WI38 (cell line): ENCODE data around the gene SENP5.

Source experiments
- H3K4me3 ChIP-seq: 2 replicates; pipeline ENCODE4 v1.5.1; 2011; ENCODE audit warnings: low read depth, mild to moderate bottlenecking, control low read depth, low read length
- TF ChIP-seq, protein P1 (sequence below): IDR thresholded peaks from 2 replicates; pipeline ENCODE4 v1.5.1; 2012; ENCODE audit warnings: low read depth, mild to moderate bottlenecking, control low read depth, low read length

SENP5 gene

DNA sequence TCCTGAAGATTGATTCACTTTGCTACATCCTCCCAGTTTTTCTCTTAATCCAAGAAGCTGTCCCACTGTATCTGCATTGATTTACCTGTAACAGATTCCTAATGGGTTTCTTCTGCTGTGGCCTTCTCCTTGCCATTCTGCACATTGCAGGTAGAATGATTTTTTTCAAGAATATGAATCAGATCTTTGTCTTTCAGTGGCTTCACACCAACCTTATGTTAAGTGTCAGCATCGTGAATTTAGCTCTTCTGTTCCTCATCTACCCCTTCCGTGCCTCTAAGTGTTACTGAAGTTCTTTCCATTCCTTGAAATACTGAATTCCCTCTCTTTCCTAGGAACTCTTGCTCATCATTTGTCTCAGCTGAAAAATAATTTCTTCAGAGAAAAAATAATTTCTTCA, 7.5 kb downstream of the SENP5 start:
- no peak overlapping the region for H3K4me3 ChIP-seq
- TF ChIP-seq, protein P1, sequence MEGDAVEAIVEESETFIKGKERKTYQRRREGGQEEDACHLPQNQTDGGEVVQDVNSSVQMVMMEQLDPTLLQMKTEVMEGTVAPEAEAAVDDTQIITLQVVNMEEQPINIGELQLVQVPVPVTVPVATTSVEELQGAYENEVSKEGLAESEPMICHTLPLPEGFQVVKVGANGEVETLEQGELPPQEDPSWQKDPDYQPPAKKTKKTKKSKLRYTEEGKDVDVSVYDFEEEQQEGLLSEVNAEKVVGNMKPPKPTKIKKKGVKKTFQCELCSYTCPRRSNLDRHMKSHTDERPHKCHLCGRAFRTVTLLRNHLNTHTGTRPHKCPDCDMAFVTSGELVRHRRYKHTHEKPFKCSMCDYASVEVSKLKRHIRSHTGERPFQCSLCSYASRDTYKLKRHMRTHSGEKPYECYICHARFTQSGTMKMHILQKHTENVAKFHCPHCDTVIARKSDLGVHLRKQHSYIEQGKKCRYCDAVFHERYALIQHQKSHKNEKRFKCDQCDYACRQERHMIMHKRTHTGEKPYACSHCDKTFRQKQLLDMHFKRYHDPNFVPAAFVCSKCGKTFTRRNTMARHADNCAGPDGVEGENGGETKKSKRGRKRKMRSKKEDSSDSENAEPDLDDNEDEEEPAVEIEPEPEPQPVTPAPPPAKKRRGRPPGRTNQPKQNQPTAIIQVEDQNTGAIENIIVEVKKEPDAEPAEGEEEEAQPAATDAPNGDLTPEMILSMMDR, result no peak

DNA sequence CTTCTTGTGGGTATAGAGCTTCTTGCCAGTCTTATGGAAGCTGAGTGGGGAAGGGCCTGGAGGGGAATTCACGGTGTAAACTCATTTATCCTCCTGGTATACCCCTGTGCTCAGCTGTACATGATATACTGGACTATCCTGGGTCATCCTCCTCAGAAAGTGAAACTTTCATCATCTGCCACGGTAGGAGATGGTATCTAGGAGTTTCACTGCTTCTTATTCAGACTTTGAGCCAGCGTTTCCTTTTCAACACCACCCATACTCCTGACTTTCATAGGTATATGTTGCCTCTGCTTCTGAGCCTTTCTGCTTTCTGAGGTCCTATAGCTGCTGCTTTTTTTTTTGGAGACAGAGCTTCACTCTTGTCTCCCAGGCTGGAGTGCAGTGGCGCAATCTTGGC, 15.6 kb downstream of the SENP5 start:
- H3K4me3 ChIP-seq, result no peak overlapping the region
- TF ChIP-seq, protein P1, result no peak

DNA sequence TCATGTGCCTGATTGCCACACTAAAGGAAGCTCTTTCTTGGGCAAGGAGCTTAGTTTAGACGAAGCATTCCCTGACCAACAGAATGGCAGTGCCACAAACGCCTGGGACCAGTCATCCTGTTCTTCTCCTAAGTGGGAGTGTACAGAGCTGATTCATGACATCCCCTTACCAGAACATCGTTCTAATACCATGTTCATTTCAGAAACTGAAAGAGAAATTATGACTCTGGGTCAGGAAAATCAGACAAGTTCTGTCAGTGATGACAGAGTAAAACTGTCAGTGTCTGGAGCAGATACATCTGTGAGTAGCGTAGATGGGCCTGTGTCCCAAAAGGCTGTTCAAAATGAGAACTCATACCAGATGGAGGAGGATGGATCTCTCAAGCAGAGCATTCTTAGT, 18.4 kb downstream of the SENP5 start:
- H3K4me3 ChIP-seq, result no peak overlapping the region
- TF ChIP-seq, protein P1, result no peak

DNA sequence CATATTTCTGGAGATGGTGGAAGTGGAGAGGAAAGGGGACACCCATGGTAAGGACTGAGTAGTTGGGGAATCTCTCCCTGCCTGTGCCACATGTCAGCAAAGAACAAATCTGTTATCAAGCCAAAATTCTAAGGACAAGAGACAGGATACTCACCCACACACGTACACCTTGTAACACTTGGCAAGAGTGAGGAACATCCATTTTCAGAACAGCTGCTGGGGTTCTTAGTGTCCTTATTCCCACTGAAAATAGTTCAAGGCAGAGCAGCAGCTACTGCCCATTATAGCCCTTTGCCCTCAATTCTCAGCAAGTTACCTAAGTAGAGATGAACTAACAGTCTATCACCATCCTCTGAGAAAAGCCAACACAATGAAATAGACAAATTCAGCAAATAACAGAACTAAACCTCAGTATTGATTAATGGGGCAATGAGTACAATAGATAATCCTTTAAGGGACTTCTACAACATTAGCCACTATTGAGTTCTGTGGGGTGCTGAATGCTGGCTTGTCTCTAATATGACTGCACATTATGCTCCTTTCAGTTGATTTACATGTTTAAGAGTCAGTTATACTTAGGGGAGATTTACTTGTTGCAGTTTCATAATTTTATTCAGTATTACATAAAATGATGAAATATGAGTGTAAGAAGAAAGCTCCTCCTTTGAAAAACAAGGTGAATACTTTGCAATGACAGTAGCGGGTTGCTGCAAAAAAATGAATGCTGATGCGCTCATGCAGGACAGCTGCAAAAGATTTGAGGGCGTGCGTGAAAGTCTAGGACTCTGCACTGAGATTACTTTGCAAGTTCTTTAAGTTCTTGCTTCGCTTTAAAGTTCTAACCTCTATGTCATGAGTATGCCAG, 22.4 kb downstream of the SENP5 start:
- H3K4me3 ChIP-seq, result no peak overlapping the region
- TF ChIP-seq, protein P1, result no peak

DNA sequence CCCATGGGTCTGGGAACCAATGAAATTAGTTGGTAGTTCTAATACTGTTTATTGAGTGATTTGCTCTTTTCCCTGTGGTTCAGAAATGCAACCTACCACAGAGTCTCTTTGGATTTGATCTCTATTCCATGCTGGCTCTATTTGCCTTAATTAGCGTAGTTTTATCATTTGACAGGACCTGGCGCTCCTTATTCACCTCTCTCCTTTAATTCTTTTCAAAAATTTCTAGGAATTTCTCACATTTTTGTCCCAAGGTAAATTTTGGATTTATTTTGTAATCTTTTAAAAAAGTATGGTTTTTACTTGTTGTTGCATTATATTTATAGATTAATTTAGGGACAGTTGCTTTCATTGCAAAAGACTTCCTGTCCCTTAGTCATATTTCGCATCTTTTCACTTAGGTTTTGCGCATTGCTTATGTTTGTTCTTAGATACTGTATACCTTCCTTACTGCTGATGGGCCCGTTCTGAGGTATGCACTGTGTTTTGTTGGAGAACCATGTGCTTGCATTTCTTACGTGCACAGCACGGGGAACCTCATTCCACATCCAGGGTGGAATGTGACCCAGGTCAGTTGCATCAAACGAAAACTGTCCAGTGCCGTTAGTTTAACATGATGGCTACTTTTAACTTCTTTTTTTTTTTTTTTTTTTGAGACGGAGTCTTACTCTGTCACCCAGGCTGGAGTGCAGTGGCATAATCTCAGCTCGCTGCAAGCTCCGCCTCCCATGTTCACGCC, 27.0 kb downstream of the SENP5 start:
- TF ChIP-seq, protein P1, result no peak
- H3K4me3 ChIP-seq, result no peak overlapping the region

DNA sequence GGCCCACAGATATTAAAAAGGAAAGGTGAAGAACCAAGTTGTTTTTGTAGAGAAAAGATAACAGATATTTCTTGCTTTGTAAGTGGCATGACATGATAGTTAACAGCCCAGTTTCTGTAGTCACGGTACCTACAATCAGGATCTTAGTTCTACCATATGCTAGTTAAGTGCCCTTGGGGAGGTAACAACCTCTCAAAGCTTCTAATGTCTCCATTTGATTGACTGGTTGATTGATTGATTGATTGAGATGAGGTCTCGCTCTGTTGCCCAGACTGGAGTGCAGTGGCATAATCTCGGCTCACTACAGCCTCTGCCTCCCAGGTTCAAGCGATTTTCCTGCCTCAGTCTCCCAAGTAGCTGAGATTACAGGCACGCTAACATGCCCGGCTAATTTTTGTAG, 28.5 kb downstream of the SENP5 start:
- TF ChIP-seq, protein P1, result no peak
- no peak overlapping the region for H3K4me3 ChIP-seq

DNA sequence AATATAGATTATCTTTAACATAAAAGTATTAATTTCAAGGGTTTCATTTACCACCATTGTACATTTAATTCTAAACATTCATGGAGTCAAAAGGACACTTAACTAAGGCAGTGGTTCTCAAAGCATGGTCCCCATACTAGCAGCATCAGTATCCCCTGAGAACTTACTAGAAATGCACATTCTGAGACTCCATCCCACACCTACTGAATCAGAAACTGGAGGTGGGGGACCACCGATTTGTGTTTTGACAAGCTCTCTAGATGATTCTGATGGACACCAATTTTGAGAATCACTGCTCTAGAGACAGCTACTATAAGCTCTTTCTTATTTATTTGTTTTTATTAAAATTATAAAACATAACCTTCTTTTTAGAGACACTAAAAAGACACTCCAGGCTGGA, 34.0 kb downstream of the SENP5 start:
- TF ChIP-seq, protein P1, result no peak
- no peak overlapping the region for H3K4me3 ChIP-seq
